RWPE2 (cell line): Measurements from ENCODE around the gene NME7.

ENCODE experiments used
- ATAC-seq: fragments of 200-7000 bp; cut with Tn5 transposase; 3 replicates; pipeline ENCODE4 v1.9.1; 2021; ENCODE audit warnings: low read depth
- DNase-seq: peaks from one replicate; pipeline ENCODE4 v3.0.0-alpha.2; 2020; ENCODE audit warnings: low spot score
- H3K27ac ChIP-seq: fragments of 450-650 bp; 2 replicates; pipeline ENCODE4 v1.5.1; 2017; ENCODE audit warnings: mild to moderate bottlenecking; ENCODE audit not compliant: poor library complexity, severe bottlenecking
- H3K27me3 ChIP-seq: fragments of 250-450 bp; sonication (Bioruptor Pico); 2 replicates; pipeline ENCODE4 v1.5.1; 2021; ENCODE audit warnings: mild to moderate bottlenecking, moderate library complexity; ENCODE audit not compliant: insufficient read depth, poor library complexity, severe bottlenecking
- H3K36me3 ChIP-seq: fragments of 250-450 bp; sonication (Bioruptor Pico); 2 replicates; pipeline ENCODE4 v1.5.1; 2020; ENCODE audit warnings: low read depth, mild to moderate bottlenecking, moderate library complexity
- H3K4me1 ChIP-seq: fragments of 250-450 bp; sonication (Bioruptor Pico); 2 replicates; pipeline ENCODE4 v1.5.1; 2021; ENCODE audit warnings: mild to moderate bottlenecking, moderate library complexity; ENCODE audit not compliant: insufficient read depth, poor library complexity, severe bottlenecking
- H3K4me3 ChIP-seq: fragments of 250-450 bp; sonication (Bioruptor Pico); 2 replicates; pipeline ENCODE4 v1.5.1; 2021; ENCODE audit warnings: mild to moderate bottlenecking, moderate library complexity; ENCODE audit not compliant: severe bottlenecking
- H3K9me3 ChIP-seq: fragments of 250-450 bp; sonication (Bioruptor Pico); 2 replicates; pipeline ENCODE4 v1.5.1; 2021; ENCODE audit warnings: mild to moderate bottlenecking, moderate library complexity; ENCODE audit not compliant: severe bottlenecking
- CTCF ChIP-seq: fragments of 450-650 bp; IDR thresholded peaks from one replicate; pipeline ENCODE4 v1.5.1; 2017; ENCODE audit warnings: mild to moderate bottlenecking, moderate library complexity; ENCODE audit not compliant: poor library complexity, severe bottlenecking

NME7 gene

GRCh38 chr1:169202791-169203665, 164.6 kb downstream of the NME7 start:
- H3K9me3 ChIP-seq = no peaks in the 10 kb centered on the region
- H3K4me1 ChIP-seq = no peaks in the 10 kb centered on the region
- no peaks in the 10 kb centered on the region for H3K27me3 ChIP-seq
- ATAC-seq (no peak), DNase-seq (no peak)
- no peak for TF ChIP-seq CTCF
- no peaks in the 10 kb centered on the region for H3K36me3 ChIP-seq
- H3K4me3 ChIP-seq = no peak overlapping the region
- H3K27ac ChIP-seq = no peak overlapping the region

- no peak for TF ChIP-seq CTCF
- no peak overlapping the region for H3K4me3 ChIP-seq
- no peak for DNase-seq
- no peak overlapping the region for H3K27ac ChIP-seq
- H3K9me3 ChIP-seq = no peaks in the 10 kb centered on the region
- no peaks in the 10 kb centered on the region for H3K4me1 ChIP-seq
- no peaks in the 10 kb centered on the region for H3K27me3 ChIP-seq
- ATAC-seq = no peak
- no peaks in the 10 kb centered on the region for H3K36me3 ChIP-seq
Measured at GRCh38 chr1:169201084-169201619, 166.4 kb downstream of the NME7 start.

GRCh38 chr1:169200319-169200718, 167.3 kb downstream of the NME7 start:
- no peaks in the 10 kb centered on the region for H3K4me1 ChIP-seq

GRCh38 chr1:169196581-169196980, 171.0 kb downstream of the NME7 start:
- no peak overlapping the region for H3K4me3 ChIP-seq
- DNase-seq (no peak), ATAC-seq (no peak)
- no peaks in the 10 kb centered on the region for H3K4me1 ChIP-seq
- no peaks in the 10 kb centered on the region for H3K9me3 ChIP-seq
- no peaks in the 10 kb centered on the region for H3K36me3 ChIP-seq
- TF ChIP-seq CTCF = no peak
- no peak overlapping the region for H3K27ac ChIP-seq
- no peaks in the 10 kb centered on the region for H3K27me3 ChIP-seq

More at GRCh38 chr1:169200319-169200718, 167.3 kb downstream of the NME7 start:
- Histone ChIP-seq H3K27me3 (no peaks in the 10 kb centered on the region), H3K9me3 (no peaks in the 10 kb centered on the region), H3K4me3 (no peak overlapping the region), H3K27ac (no peak overlapping the region), H3K36me3 (no peaks in the 10 kb centered on the region)
- DNase-seq (no peak), ATAC-seq (no peak)
- TF ChIP-seq CTCF = no peak

GRCh38 chr1:169196161-169196560, 171.4 kb downstream of the NME7 start:
- Histone ChIP-seq H3K36me3 (no peaks in the 10 kb centered on the region), H3K27me3 (no peaks in the 10 kb centered on the region), H3K9me3 (no peaks in the 10 kb centered on the region), H3K4me1 (no peaks in the 10 kb centered on the region), H3K4me3 (no peak overlapping the region), H3K27ac (no peak overlapping the region)
- DNase-seq (no peak), ATAC-seq (no peak)
- TF ChIP-seq CTCF = no peak
